Cortex of kidney (tissue), 1 donor: ENCODE results near the gene TMTC1.
"Not testable (repeated sequence)": the region's sequence is repeated elsewhere in the genome, so short reads cannot be mapped to it uniquely, and the experiment has no call there.

Experiments used
- DNase-seq: peaks from one replicate; lab custom pipeline; 2025; lab: John Stamatoyannopoulos, UW

TMTC1 gene

DNA sequence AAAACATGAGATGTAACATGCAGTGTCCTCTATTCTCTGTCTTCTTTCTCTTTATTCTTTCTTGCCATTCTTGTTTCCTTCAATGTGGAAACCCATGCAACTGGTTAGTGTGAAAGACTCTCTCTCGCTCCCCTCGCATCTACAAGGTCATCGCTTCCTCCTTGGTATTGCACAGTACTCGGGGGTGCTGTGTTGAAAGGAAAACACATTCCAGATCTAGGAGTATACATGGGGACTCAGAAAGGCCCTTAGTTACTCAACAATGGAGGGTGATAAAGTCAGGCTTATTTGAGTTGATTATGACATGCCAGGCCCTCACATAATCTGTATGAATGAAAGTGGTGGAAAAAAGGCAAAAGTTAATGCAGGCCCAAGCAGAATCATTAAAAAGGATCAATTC, 210.8 kb downstream of the TMTC1 start:
- DNase-seq, result no peak

DNA sequence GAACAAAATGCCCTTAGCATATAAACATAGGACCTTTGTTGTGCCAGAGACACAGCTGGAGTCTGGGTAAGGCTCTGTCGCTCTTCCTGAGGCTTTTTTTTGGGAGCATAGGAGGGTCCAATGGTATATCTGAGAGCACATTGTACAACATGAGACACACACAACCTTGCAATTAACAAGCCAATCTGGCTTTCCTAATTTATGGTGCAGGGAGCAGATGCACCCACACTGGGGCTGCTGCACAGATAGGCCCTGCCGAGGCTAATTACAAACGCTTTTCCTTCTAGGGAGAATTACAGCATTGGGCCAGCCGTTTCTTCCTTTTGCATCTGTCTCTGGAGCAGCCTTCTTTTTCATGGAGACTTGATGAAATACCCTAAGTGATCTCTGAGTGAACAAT, 211.3 kb downstream of the TMTC1 start:
- no peak for DNase-seq

DNA sequence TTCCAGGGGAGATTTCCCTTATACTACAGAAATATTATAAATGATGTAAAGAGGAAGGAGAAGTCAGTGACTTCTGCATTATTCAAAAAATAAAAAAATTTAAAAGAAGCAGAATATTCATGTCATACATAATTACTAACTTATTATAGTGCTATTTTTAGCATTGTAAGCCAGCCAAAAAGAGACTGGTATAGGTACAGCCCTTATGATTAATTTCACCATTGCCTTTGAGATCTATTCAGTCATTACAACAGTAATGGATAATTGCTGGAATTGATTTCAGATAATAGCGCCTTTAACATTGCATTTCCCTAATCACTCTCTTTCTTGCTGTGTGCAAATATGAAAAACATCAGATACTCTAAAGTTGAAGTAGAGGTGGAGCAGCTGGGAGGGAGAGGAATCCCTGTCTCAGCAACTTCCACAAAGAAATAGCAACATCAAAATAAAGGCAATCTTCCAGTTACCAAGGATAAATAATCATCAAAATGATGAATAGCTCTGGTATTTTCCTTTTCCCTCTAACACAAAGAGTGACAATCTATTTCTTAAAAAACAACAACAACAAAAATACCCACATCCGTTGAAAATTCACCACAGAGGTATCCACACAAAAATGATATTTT, 214.5 kb downstream of the TMTC1 start:
- DNase-seq, result no peak

DNA sequence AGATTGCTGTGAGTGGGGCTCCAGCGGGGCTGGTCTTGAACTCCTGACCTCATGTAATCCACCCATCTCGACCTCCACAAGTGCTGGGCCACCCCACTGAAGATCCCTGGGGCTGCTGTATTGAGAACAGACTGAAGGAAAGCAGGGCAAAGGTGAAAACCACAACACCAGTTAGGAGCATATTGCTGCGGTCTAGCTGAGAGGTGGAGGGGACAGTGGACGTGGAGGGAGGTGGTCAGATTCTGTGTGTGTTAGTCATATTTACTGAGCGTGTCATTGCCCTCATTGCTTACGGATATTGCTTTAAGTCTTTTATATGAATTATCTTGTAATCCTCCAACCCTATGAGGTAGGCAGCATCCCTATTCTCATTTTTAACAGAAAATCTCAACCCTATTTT, 217.3 kb downstream of the TMTC1 start:
- DNase-seq, result no peak

DNA sequence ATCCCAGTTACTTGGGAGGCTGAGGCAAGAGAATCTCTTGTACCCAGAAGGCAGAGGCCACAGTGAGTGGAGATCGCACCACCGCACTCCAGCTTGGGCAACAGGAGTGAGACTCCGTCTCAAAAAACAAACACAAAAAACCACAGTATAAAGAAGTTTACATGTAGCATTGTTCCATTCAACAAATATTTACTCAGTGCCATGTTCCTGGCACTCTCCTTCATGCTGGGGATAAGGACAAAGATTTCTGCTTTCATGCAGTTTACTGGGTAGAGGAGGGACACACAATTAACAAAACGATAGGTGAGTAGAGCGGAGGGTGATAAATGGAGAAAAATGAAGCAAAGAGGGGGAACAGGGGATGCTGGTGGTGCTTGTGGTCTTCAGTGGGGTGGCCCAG, 218.0 kb downstream of the TMTC1 start:
- no peak for DNase-seq

DNA sequence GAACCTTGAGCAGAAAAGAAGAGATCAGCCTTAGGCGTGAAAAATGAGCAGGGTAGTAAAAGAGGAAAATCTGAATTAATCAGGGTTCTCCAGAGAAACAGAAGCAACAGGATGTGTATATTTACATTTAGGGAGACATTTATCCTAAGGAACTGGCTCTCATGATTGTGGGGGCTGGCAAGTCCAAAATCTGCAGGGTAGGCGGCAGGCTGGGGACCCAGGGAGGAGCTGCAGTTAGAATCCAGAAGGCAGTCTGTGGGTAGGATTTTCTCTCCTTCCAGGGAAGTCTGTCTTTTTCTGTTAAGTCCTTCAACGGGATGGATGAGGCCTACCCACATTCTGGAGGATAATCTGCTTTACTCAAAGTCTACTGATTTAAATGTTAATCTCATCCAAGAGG, 218.8 kb downstream of the TMTC1 start:
- DNase-seq, result no peak

DNA sequence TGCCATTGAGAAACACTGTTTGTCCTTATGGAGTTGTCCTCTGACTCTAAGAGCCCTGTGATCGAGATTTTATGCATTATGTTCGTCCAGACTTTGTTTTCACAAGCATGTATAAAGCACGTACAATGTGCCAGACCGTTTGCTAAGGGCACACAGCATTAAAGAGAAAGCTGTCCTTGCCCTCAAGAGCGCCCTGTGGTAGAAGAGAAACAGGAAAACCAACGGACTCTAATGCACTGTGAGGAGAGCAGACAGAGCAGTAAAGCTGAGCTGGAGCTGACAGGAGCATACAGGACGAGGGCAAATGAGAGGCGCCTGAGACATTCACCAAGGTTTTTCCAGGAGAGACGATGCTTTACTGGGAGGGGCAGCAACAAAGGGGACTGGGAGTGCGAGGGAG, 220.1 kb downstream of the TMTC1 start:
- no peak for DNase-seq

DNA sequence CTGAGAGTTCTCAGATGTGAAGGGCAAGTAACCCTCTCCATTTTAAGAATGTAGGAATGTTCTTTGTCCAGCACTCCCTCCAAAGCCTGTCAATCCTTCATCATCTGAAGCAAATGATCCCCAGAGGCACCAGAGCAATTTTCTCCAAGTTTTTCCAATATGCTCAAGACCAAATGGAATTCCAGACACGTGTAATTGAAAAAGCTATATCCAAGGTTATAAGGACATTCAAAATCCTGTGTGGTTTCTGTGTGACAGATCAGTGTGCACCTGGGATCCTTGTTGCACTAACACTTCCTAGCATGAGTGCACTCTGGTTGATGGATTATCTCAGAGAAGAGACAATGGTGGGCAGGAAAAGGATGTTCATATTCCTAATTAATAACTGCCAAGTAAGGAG, 220.7 kb downstream of the TMTC1 start:
- no peak for DNase-seq

DNA sequence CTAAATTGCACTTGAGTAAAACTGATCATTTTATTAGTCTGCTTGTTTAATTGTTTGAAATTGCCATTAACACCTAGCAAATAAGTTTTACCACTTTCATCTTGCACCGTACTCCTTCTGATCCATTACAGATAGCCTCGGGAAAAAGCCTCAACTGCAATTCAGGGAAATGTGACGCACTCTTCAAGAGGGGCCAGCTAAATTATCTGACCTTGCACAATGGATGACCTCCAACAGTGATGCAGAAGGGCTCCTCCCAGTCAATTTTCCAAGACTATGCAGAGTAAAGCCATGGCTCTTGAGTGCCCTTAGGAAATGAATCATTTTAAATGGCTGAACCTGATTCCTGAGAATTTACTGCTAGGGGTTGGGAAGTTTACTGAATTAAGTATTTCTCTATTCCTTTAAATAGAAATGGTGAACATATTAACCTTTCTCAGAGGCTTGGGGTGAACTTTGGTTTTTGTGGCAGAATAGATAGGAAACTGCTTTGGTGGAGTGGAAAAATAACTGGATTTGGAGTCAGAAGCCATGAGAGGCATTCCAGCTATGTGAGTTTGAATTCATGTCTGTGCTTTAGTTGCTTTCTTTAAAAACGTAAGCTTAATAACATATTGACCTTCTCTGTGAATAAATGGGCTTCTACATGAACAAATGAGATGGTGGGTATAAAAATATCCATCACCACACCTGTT, 221.5 kb downstream of the TMTC1 start:
- no peak for DNase-seq

DNA sequence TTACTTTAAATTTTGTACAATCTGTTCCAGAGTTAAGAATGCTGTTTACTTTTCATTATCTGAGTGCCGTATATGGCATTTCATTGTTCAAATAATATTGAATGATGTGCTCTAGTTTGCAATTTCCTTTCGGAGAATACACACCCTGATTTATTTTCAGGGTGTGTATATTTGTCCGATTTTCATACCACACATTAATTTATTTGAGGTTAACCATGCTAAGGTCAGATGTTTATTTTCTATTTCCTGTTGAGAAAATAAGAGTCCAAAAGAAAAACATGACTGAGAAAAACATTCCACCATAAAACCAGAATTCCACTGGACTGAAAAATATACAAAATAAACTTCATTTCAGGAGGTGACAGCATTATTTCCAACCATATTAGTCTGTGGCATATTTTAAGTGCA, 222.1 kb downstream of the TMTC1 start:
- DNase-seq, result no peak

DNA sequence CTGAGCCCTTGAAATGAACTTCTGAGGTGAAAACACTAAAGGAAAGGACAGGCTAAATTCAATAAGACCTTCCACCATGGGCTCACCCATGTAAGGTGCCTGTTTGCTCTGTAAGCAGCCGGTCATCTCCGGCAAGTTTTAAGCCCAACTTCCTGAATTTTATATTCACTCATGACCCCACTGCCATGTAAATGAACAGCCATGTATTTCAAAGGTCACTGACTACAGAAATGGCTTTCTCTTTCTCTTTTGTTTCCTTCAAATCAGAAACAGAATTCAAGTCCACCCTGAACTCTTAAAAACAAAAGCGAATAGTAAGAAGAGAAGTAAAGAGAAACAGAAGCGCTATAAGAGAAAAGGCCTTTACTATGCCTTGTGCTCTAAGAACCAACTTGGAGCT, 224.5 kb downstream of the TMTC1 start:
- DNase-seq, result no peak

DNA sequence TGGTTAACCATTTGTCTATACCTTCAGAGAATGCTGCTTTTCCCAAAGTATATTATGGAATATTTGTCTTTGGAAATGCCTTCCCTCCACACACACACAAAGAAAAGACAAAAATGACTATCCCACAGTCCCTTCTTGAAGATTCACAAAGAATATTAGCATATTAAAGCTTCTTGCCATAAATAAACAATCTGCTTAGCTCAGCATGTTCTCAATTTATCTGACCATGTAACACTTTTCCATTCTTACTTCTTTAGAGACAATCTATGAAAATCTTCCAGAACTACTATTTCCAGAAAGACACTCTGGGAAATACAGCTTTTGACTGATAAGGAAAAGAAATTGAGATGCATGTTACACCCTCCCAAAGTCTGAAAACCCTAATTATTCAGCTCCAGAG, 227.4 kb downstream of the TMTC1 start:
- no peak for DNase-seq

DNA sequence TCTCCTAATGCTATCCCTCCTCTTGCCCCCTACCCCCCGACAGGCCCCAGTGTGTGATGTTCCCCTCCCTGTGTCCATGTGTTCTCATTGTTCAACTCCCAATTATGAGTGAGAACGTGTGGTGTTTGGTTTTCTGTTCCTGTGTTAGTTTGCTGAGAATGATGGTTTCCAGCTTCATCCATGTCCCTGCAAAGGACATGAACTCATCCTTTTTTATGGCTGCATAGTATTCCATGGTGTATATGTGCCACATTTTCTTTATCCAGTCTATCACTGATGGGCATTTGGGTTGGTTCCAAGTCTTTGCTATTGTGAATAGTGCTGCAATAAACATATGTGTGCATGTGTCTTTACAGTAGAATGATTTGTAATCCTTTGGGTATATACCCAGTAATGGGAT, 228.3 kb downstream of the TMTC1 start:
- DNase-seq, result not testable (repeated sequence)

DNA sequence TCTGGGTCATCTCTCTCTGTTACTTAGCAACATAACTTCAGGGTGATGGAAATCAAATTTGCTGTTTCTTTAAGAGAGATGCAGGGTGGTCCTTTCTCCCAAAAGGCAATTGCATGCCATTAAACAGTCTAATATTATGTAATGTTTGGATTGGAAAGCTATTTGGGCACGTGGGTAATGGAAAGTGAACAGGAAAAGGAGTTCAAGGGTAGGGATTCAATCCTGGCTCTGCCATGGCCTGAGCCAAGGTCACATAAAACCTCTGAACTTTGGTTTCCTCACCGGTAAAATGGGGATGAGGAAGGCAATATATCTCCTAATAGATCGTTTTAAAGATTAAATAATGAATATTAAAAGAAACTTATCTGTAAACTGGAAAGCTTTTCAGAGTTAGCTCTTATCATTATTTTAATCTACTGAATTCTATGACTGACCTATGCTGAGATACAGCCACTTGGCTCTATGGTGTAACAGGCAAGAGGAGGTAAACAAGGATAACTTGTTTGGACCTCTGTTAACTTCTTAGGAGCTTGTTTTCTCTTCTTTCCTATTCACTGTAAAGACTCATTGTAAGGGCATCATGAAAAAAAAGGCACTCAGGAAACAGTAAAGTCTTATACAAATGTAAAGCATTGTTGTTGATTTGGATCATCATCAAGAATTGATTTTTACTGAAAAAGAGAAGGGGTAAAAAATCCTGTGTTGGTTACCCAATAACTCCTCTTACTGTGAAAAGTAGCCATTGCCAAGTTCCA, 230.6 kb downstream of the TMTC1 start:
- DNase-seq, result no peak

DNA sequence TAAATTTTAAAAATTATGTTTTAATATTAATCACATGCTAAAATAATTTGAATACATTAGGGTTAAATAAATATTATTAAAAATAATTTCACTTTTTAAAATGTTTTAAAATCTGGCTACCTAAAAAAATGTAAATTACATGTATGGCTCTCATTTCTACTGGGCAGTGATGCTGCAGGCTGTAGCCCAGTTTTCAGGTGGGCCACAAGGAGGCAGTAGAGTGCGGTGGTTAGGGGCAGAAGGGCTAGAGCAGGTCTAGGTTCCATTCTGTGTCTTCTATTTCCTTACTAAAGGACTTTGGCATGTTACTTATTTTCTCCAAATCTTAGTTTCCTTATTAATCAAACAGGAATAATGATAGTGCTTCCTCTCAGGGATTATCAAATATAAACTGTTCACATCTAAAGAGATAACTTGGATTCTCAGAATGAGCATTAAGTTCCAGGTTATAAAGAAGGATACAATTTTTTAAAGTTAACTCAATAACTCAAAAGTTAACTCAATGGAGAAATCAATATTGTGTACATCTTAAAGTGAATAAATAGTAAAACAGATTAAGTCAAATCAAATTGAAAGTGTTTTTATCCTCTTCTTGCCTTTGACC, 231.3 kb downstream of the TMTC1 start:
- no peak for DNase-seq

DNA sequence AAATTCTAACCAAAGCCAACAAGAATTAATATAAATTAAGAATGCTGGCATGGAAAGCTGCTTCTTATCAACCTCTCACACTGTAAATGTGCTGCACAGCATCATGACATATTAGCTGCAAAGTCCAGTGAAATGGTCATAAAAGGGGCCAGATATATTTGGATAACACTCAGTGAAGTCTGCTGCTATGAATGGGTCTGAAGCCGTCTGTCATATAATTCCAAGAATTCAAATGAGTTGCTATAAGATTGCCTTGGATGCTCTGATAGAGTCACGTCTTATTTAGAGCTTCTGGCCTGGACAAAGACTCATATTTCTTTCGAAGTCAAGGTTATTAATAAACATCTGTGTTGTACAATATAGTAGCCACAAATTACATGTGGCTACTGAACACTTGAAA, 231.9 kb downstream of the TMTC1 start:
- DNase-seq, result no peak

DNA sequence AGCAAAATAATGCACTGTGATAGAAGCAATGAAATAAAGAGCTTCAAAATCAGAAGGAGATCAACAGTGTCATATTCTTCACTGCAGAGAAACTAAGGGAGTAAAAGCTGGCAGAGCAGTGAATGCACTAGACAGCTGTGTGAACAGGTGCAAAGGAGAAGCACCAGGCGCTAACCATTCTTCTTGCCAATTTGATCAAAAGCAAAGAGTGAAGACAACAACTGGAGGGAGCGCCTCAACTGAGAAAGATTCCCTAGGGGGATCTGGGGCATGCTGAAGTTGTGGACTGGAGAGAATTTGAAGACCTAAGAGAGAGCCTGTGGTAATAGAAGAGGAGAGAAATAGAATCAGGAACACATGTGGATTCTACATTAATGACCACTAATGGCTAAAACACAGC, 235.9 kb downstream of the TMTC1 start:
- DNase-seq, result no peak

DNA sequence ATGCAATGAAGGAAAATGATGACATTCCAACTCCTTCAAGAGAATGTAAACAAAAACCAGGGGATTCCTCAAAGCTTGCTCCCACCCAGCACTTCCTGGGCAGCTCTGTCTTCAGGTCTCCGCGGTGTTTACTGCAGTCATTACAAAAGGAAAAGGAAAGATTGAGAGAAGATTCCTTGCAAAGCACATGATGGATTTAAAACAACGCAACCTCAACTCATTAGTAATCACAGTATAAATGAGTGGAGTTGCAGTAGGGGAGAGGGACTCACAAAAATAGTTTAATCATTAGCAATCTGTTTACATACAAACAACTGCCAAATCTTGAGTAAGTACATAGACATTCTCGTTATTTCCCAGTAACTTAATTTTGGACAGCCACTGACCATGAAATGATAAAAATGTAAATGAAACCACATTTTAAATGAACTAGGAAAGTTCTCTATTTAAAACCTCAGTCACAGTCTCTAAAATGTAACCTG, 236.6 kb downstream of the TMTC1 start:
- no peak for DNase-seq

DNA sequence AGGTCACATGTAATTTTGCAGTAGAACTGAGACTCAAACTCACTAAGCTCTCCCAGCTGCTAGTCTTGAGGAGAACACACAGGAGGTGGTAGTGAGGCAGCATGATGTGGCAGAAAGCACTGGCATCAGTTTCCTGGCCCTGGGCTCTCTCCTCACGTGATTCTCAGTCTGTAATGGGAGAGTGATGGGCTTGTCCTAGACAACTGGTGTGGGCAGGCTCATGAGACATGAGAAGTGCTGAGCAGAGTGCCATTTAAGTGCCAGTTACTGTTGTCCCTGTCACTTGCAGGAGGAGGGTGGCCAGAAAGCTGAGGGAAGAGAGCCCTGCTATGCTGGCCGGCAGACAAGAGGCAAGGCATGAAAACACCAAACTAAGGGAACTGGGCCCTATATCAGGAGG, 237.7 kb downstream of the TMTC1 start:
- no peak for DNase-seq

DNA sequence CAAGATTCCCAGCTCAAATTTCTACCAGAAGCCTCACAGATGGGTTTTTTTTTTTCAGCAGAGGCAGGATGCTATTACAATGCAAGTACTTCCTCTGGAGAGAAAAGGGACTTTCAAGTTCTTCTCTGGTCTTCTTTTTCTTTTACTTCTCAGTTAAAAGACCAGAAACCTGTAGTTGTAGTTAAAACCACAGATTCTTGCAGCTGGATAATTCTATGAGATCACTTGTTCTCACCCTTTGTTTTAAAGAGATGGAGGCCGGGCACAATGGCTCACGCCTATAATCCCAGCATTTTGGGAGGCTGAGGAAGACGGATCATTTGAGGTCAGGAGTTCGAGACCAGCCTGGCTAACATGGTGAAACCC, 238.7 kb downstream of the TMTC1 start:
- DNase-seq, result no peak

DNA sequence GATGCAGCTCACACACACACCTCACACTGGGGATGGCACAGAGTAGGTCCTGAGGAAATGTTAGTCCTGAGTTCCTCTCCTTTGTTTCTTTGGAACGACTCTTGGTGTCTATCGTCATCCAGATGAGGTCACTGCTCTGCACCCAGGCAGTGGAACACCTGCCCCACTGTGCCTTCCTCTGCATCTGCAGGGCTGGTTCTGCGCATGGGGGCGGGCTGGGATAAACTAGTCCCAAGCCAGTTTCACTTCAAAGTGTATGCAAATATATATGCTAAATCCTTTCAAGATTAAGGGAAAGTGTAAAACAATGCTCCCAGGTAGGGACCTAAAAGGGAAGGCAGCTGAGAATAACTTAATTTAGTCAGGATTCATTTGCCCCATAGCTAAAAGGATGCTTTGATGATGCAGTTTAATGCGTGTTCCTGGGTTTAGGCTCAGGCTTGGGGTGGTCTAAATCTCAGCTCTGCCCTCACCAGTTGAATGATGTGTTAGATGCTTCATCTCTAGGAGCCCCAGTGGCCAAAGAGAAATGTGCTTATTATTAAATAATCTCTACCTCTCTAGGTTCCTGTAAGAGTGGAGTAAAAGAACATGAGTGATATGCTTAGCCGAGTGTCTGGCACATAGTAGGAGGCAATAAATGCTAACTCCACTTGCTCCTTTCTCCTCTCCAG, 239.2 kb downstream of the TMTC1 start:
- no peak for DNase-seq

DNA sequence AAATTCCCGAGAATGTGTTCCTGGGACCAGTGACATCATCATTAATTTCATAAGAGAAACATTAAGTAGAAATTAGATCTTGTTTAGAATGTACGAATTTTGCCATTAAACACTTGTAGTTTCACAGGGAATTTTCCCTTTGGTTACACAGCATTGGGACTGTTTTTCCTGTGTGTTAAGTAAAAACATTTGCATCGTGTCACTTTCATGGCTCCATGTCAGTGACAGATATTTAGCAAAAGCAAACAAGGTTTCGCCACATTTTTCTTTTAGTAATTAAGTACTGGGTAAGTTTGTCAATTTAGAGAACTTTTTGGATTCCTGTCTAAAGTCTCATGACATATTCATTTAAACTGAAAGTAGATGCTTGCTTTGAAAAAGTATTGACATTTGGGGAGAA, 240.7 kb downstream of the TMTC1 start:
- DNase-seq, result no peak
